HepG2 (cell line): ENCODE measurements around the gene IQUB. TPM values are rescaled to one million over a fixed set of nuclear protein-coding genes. Genes with fewer than 3 reads are reported as not detected.

Experiments used
- ATF3 ChIP-seq: sonication (generic); formaldehyde crosslinking; IDR thresholded peaks from 2 replicates; pipeline ENCODE4 v1.4.0; 2020; ENCODE audit warnings: missing genetic modification reagents
- CEBPZ ChIP-seq: IDR thresholded peaks from 2 replicates; pipeline ENCODE4 v1.6.1; 2012; ENCODE audit warnings: low read length, improper control_type of control experiment
- ELF3 ChIP-seq: IDR thresholded peaks from 2 replicates; pipeline ENCODE4 v1.6.1; 2016; ENCODE audit warnings: missing genetic modification reagents, missing compliant biosample characterization
- GPN1 ChIP-seq: sonication (generic); formaldehyde crosslinking; IDR thresholded peaks from 2 replicates; pipeline ENCODE4 v1.5.1; 2020; ENCODE audit warnings: missing genetic modification reagents, borderline replicate concordance
- HDAC1 ChIP-seq: sonication (generic); formaldehyde crosslinking; IDR thresholded peaks from 2 replicates; pipeline ENCODE4 v1.5.1; 2020; ENCODE audit warnings: mild to moderate bottlenecking, missing genetic modification reagents
- HOXA3 ChIP-seq: sonication (generic); formaldehyde crosslinking; IDR thresholded peaks from 2 replicates; pipeline ENCODE4 v1.5.0; 2020; ENCODE audit warnings: missing genetic modification reagents
- KDM5A ChIP-seq: fragments of 200-600 bp; sonication (generic); IDR thresholded peaks from 2 replicates; pipeline ENCODE4 v1.7.0; 2018; ENCODE audit warnings: antibody characterized with exemption, mild to moderate bottlenecking, low read length, borderline replicate concordance
- KLF13 ChIP-seq: sonication (generic); formaldehyde crosslinking; IDR thresholded peaks from 2 replicates; pipeline ENCODE4 v1.4.0; 2020; ENCODE audit warnings: mild to moderate bottlenecking, missing genetic modification reagents
- MNT ChIP-seq: fragments of 450-650 bp; IDR thresholded peaks from 2 replicates; pipeline ENCODE4 v1.6.1; 2016
- POLR2G ChIP-seq: fragments of 200-400 bp; formaldehyde crosslinking; IDR thresholded peaks from 2 replicates; pipeline ENCODE4 v1.6.1; 2018; ENCODE audit warnings: mild to moderate bottlenecking, low read depth, low read length, moderate library complexity
- SP1 ChIP-seq, 2 experiments: fragments of 450-650 bp in 1 of 2; sonication (generic) in 1 of 2; formaldehyde crosslinking in 1 of 2; IDR thresholded peaks; 2 replicates each; pipeline versions ENCODE4 v1.4.0 to v1.6.1; 2016 to 2020; ENCODE audit warnings: missing genetic modification reagents in 1 of 2
- THAP11 ChIP-seq: IDR thresholded peaks from 2 replicates; pipeline ENCODE4 v1.6.1; 2016; ENCODE audit warnings: missing biosample characterization, missing genetic modification reagents
- TP53 ChIP-seq: sonication (generic); formaldehyde crosslinking; conservative IDR thresholded peaks from 2 replicates; pipeline ENCODE4 v1.4.0; 2020; ENCODE audit warnings: missing genetic modification reagents
- ZNF260 ChIP-seq: sonication (generic); formaldehyde crosslinking; IDR thresholded peaks from 2 replicates; pipeline ENCODE4 v1.4.0; 2020; ENCODE audit warnings: missing genetic modification reagents, low read depth, mild to moderate bottlenecking, borderline replicate concordance
- ZNF317 ChIP-seq: sonication (generic); formaldehyde crosslinking; IDR thresholded peaks from 2 replicates; pipeline ENCODE4 v1.5.0; 2020; ENCODE audit warnings: mild to moderate bottlenecking, missing genetic modification reagents
- ZNF430 ChIP-seq: sonication (generic); formaldehyde crosslinking; IDR thresholded peaks from 2 replicates; pipeline ENCODE4 v1.9.0; 2021; ENCODE audit warnings: mild to moderate bottlenecking, missing genetic modification reagents
- ZNF772 ChIP-seq: sonication (generic); formaldehyde crosslinking; IDR thresholded peaks from 2 replicates; pipeline ENCODE4 v1.5.0; 2020; ENCODE audit warnings: mild to moderate bottlenecking, missing genetic modification reagents
- ZNF800 ChIP-seq: sonication (generic); formaldehyde crosslinking; IDR thresholded peaks from 2 replicates; pipeline ENCODE4 v1.4.0; 2020; ENCODE audit warnings: missing genetic modification reagents
- polyA plus RNA-seq, 8 experiments: library from polyadenylated mRNA; depleted of rRNA in 3 of 8; stranded (reverse) in 7 of 8; unstranded in 1 of 8; fragments of >200 nt; fragmentation: Illumina TruSeq in 4 of 8; extraction: Trizol in 4 of 8; gene quantifications; 2 replicates each; pipeline versions ENCODE4 v1.2.1 to v1.2.3, GENCODE V29; 2011 to 2016; ENCODE audit warnings: low read depth in 4 of 8, missing spikeins in 1 of 8, mixed read lengths in 1 of 8; ENCODE audit not compliant: insufficient read depth in 1 of 8
- total RNA-seq, 5 experiments: library from RNA; depleted of rRNA; stranded (reverse); fragments of >200 nt; fragmentation: Illumina TruSeq; extraction: Trizol; gene quantifications; 2 replicates each; pipeline ENCODE4 v1.2.3, GENCODE V29; 2016; ENCODE audit warnings: low read depth in 1 of 5

The IQUB gene
- total and polyA plus RNA-seq, 2 of the 13 experiments (the other 11 are each of a cell fraction or from before 2014, with no cell fraction given), result 0.07 TPM; not detected in 1

- no peak for TF ChIP-seq GPN1 (CRISPR knock-in tag)
- TF ChIP-seq SP1 (IDR thresholded peaks at IDR 0.05), result no peak
- peak; percentile 74 for TF ChIP-seq SP1 (CRISPR knock-in tag; IDR thresholded peaks at IDR 0.05)
- 0 out of 2 replicates have a peak, but pooled peaks have one; percentile 42 for TF ChIP-seq THAP11
- TF ChIP-seq ZNF772, result 0 out of 2 replicates have a peak, but pooled peaks have one; percentile 16
- no peak for TF ChIP-seq KLF13 (CRISPR knock-in tag)
- TF ChIP-seq CEBPZ, result no peak
- TF ChIP-seq HOXA3, result peak; percentile 92
- no peak for TF ChIP-seq ZNF317
- 0 out of 2 replicates have a peak, but pooled peaks have one; percentile 25 for TF ChIP-seq ZNF430
- TF ChIP-seq KDM5A, result no peak
- TF ChIP-seq ATF3 (CRISPR knock-in tag), result no peak
- no peak for TF ChIP-seq ZNF260 (CRISPR knock-in tag)
- TF ChIP-seq POLR2G, result peak; percentile 53; the same call in 1 of the 2 replicates
- TF ChIP-seq ELF3 (CRISPR knock-in tag), result 0 out of 2 replicates have a peak, but pooled peaks have one; percentile 17
- TF ChIP-seq ZNF800 (CRISPR knock-in tag), result no peak
- peak; percentile 31; the same call in 1 of the 2 replicates for TF ChIP-seq MNT
- TF ChIP-seq TP53 (CRISPR knock-in tag), result no peak
- TF ChIP-seq HDAC1, result peak; percentile 53; the same call in 1 of the 2 replicates
Measured at GRCh38 chr7:123534383-123535260, at the start of gene IQUB (continued).
